COLO668 (cell line): ENCODE data around the gene ADGRA1.

ENCODE experiments used
- DNase-seq: peaks from one replicate; lab custom pipeline; 2025; ENCODE audit not compliant: unreplicated experiment; lab: John Stamatoyannopoulos, UW

Gene ADGRA1

GRCh38 chr10:133056001-133056400, 31.7 kb upstream of the ADGRA1 start:
- no peak for DNase-seq

- no peak for DNase-seq
Observed at GRCh38 chr10:133056651-133057178, 31.0 kb upstream of the ADGRA1 start.

GRCh38 chr10:133058331-133059092, 29.2 kb upstream of the ADGRA1 start:
- DNase-seq = no peak

- no peak for DNase-seq
Observed at GRCh38 chr10:133059093-133059470, 28.6 kb upstream of the ADGRA1 start.

- DNase-seq = no peak
Observed at GRCh38 chr10:133059571-133059970, 28.2 kb upstream of the ADGRA1 start.

- DNase-seq = no peak
Observed at GRCh38 chr10:133060022-133060421, 27.7 kb upstream of the ADGRA1 start.

- no peak for DNase-seq
Observed at GRCh38 chr10:133060466-133060865, 27.3 kb upstream of the ADGRA1 start.

- no peak for DNase-seq
Observed at GRCh38 chr10:133060881-133061280, 26.8 kb upstream of the ADGRA1 start.

- no peak for DNase-seq
Observed at GRCh38 chr10:133061296-133062038, 26.3 kb upstream of the ADGRA1 start.

- peak; percentile 3 for DNase-seq
Observed at GRCh38 chr10:133062085-133062484, 25.6 kb upstream of the ADGRA1 start.

GRCh38 chr10:133062635-133063034, 25.1 kb upstream of the ADGRA1 start:
- DNase-seq = no peak

- no peak for DNase-seq
Observed at GRCh38 chr10:133067149-133068105, 20.3 kb upstream of the ADGRA1 start.

GRCh38 chr10:133068111-133069032, 19.4 kb upstream of the ADGRA1 start:
- no peak for DNase-seq

GRCh38 chr10:133069033-133069525, 18.6 kb upstream of the ADGRA1 start:
- no peak for DNase-seq

- DNase-seq = no peak
Observed at GRCh38 chr10:133070405-133070804, 17.3 kb upstream of the ADGRA1 start.

GRCh38 chr10:133070810-133071209, 16.9 kb upstream of the ADGRA1 start:
- no peak for DNase-seq

GRCh38 chr10:133071733-133072132, 16.0 kb upstream of the ADGRA1 start:
- no peak for DNase-seq

GRCh38 chr10:133072196-133072595, 15.5 kb upstream of the ADGRA1 start:
- DNase-seq = peak; percentile 28

- peak; percentile 1 for DNase-seq
Observed at GRCh38 chr10:133072720-133073390, 14.9 kb upstream of the ADGRA1 start.
